Activated CD4-positive, alpha-beta memory T cell treated with anti-CD3 and anti-CD28 coated beads, Interleukin-2, amount 10 ng/mL, durations not matched to agents 7 days and 5 days (primary cell): Measurements from ENCODE around the gene DPYSL5. TPM values are rescaled to one million over a fixed set of nuclear protein-coding genes. Genes with fewer than 3 reads are reported as not detected.
"Not testable (repeated sequence)": the region's sequence is repeated elsewhere in the genome, so short reads cannot be mapped to it uniquely, and the experiment has no call there.

Experiments used
- CTCF ChIA-PET: fragments of 350-600 bp; sonication (Branson Sonifier 250); formaldehyde crosslinking; loops from one replicate; lab custom pipeline; 2021; ENCODE audit warnings: antibody characterized with exemption, inconsistent platforms; lab: Charles Lee
- POLR2A ChIA-PET: fragments of 350-600 bp; sonication (Branson Sonifier 250); formaldehyde crosslinking; loops from one replicate; lab custom pipeline; 2021; ENCODE audit warnings: antibody characterized with exemption; lab: Charles Lee
- DNase-seq: peaks from one replicate; pipeline ENCODE4 v3.0.0-alpha.2; 2020
- H3K27ac Mint-ChIP-seq: one replicate; pipeline ENCODE4 v1.8.0; 2021; ENCODE audit warnings: mild to moderate bottlenecking, mixed read lengths
- H3K27me3 Mint-ChIP-seq: one replicate; pipeline ENCODE4 v1.8.0; 2021; ENCODE audit warnings: mixed read lengths
- H3K36me3 Mint-ChIP-seq: one replicate; pipeline ENCODE4 v1.8.0; 2021; ENCODE audit warnings: low read depth, mixed read lengths
- H3K4me1 Mint-ChIP-seq: one replicate; pipeline ENCODE4 v1.8.0; 2021; ENCODE audit warnings: mixed read lengths
- H3K4me3 Mint-ChIP-seq: one replicate; pipeline ENCODE4 v1.8.0; 2021; ENCODE audit warnings: mild to moderate bottlenecking, mixed read lengths
- H3K9me3 Mint-ChIP-seq: one replicate; pipeline ENCODE4 v1.8.0; 2021; ENCODE audit warnings: mixed read lengths
- total RNA-seq, 2 experiments: library from RNA; stranded (reverse); gene quantifications; one replicate each; pipeline ENCODE4 v1.2.3, GENCODE V29; 2021

Gene DPYSL5
- total RNA-seq, 2 experiments from 2014 or later, result not detected

GRCh38 chr2:26870585-26871095 lies 22.7 kb downstream of the DPYSL5 start:
- Mint-ChIP-seq H3K36me3 (no peaks in the 10 kb centered on the region), H3K4me3 (no peak overlapping the region), H3K27me3 (peaks cover 23% of the 10 kb centered on the region), H3K4me1 (no peaks in the 10 kb centered on the region), H3K9me3 (no peaks in the 10 kb centered on the region), H3K27ac (no peak overlapping the region)
- DNase-seq, result no peak
- ChIA-PET POLR2A (no interaction called here), CTCF (interaction anchor here (1.5 kb wide), 1 partner anchor 24 kb away, joined by 8 read pairs; no protein-coding TSS in a partner anchor)

GRCh38 chr2:26873286-26873983 lies 25.5 kb downstream of the DPYSL5 start:
- no peaks in the 10 kb centered on the region for H3K4me1 Mint-ChIP-seq
- CTCF ChIA-PET, result no interaction called here

GRCh38 chr2:26874514-26874913 lies 26.6 kb downstream of the DPYSL5 start:
- ChIA-PET CTCF (interaction anchor here (1.3 kb wide), 1 partner anchor 28 kb away, joined by 4 read pairs; no protein-coding TSS in a partner anchor), POLR2A (no interaction called here)
- Mint-ChIP-seq H3K4me1 (no peaks in the 10 kb centered on the region), H3K36me3 (no peaks in the 10 kb centered on the region), H3K9me3 (no peaks in the 10 kb centered on the region), H3K27ac (no peak overlapping the region), H3K4me3 (no peak overlapping the region), H3K27me3 (peaks cover 24% of the 10 kb centered on the region)
- DNase-seq, result no peak

More at GRCh38 chr2:26873286-26873983, 25.5 kb downstream of the DPYSL5 start:
- Mint-ChIP-seq H3K4me3 (no peak overlapping the region), H3K9me3 (no peaks in the 10 kb centered on the region), H3K27ac (no peak overlapping the region), H3K27me3 (peaks cover 21% of the 10 kb centered on the region), H3K36me3 (no peaks in the 10 kb centered on the region)
- no peak for DNase-seq
- POLR2A ChIA-PET, result no interaction called here

GRCh38 chr2:26875065-26875634 lies 27.2 kb downstream of the DPYSL5 start:
- H3K4me3 Mint-ChIP-seq, result no peak overlapping the region
- no peaks in the 10 kb centered on the region for H3K9me3 Mint-ChIP-seq
- POLR2A ChIA-PET, result no interaction called here
- no peaks in the 10 kb centered on the region for H3K4me1 Mint-ChIP-seq
- DNase-seq, result no peak
- no peaks in the 10 kb centered on the region for H3K36me3 Mint-ChIP-seq
- no peak overlapping the region for H3K27ac Mint-ChIP-seq
- H3K27me3 Mint-ChIP-seq, result peaks cover 27% of the 10 kb centered on the region
- CTCF ChIA-PET, result interaction anchor here (1.3 kb wide), 1 partner anchor 29 kb away, joined by 4 read pairs; no protein-coding TSS in a partner anchor

- H3K4me1 Mint-ChIP-seq, result no peaks in the 10 kb centered on the region
- no peaks in the 10 kb centered on the region for H3K36me3 Mint-ChIP-seq
- no peak for DNase-seq
- POLR2A ChIA-PET, result no interaction called here
- H3K27me3 Mint-ChIP-seq, result peaks cover 31% of the 10 kb centered on the region
- CTCF ChIA-PET, result interaction anchor here (1.3 kb wide), 1 partner anchor 30 kb away, joined by 4 read pairs; no protein-coding TSS in a partner anchor
- no peaks in the 10 kb centered on the region for H3K9me3 Mint-ChIP-seq
- H3K27ac Mint-ChIP-seq, result no peak overlapping the region
- H3K4me3 Mint-ChIP-seq, result no peak overlapping the region
Measured at GRCh38 chr2:26875808-26876207, 27.9 kb downstream of the DPYSL5 start.

- CTCF ChIA-PET, result no interaction called here
- H3K36me3 Mint-ChIP-seq, result no peaks in the 10 kb centered on the region
- H3K4me1 Mint-ChIP-seq, result no peaks in the 10 kb centered on the region
- H3K27ac Mint-ChIP-seq, result no peak overlapping the region
- no peak overlapping the region for H3K4me3 Mint-ChIP-seq
- H3K27me3 Mint-ChIP-seq, result peaks cover 33% of the 10 kb centered on the region
- DNase-seq, result no peak
- no peaks in the 10 kb centered on the region for H3K9me3 Mint-ChIP-seq
- POLR2A ChIA-PET, result no interaction called here
Measured at GRCh38 chr2:26876260-26876659, 28.3 kb downstream of the DPYSL5 start.

- Mint-ChIP-seq H3K27me3 (peaks cover 30% of the 10 kb centered on the region), H3K27ac (no peak overlapping the region), H3K36me3 (no peaks in the 10 kb centered on the region), H3K9me3 (no peaks in the 10 kb centered on the region), H3K4me1 (no peaks in the 10 kb centered on the region), H3K4me3 (no peak overlapping the region)
- POLR2A ChIA-PET, result no interaction called here
- no peak for DNase-seq
- CTCF ChIA-PET, result no interaction called here
Measured at GRCh38 chr2:26877276-26877675, 29.3 kb downstream of the DPYSL5 start.

GRCh38 chr2:26880161-26880560 lies 32.2 kb downstream of the DPYSL5 start:
- Mint-ChIP-seq H3K9me3 (no peaks in the 10 kb centered on the region), H3K36me3 (no peaks in the 10 kb centered on the region), H3K27me3 (peaks cover 25% of the 10 kb centered on the region), H3K27ac (no peak overlapping the region), H3K4me1 (no peaks in the 10 kb centered on the region), H3K4me3 (no peak overlapping the region)
- ChIA-PET POLR2A (no interaction called here), CTCF (no interaction called here)
- DNase-seq, result no peak

- H3K36me3 Mint-ChIP-seq, result no peaks in the 10 kb centered on the region
- H3K27ac Mint-ChIP-seq, result no peak overlapping the region
- no peaks in the 10 kb centered on the region for H3K9me3 Mint-ChIP-seq
- H3K27me3 Mint-ChIP-seq, result peaks cover 25% of the 10 kb centered on the region
- CTCF ChIA-PET, result no interaction called here
- H3K4me1 Mint-ChIP-seq, result no peaks in the 10 kb centered on the region
- no peak for DNase-seq
- POLR2A ChIA-PET, result no interaction called here
- H3K4me3 Mint-ChIP-seq, result no peak overlapping the region
Measured at GRCh38 chr2:26880910-26881435, 33.0 kb downstream of the DPYSL5 start.

GRCh38 chr2:26882220-26882619 lies 34.3 kb downstream of the DPYSL5 start:
- POLR2A ChIA-PET, H3K27ac Mint-ChIP-seq, H3K9me3 Mint-ChIP-seq, H3K4me1 Mint-ChIP-seq, H3K4me3 Mint-ChIP-seq, CTCF ChIA-PET, H3K36me3 Mint-ChIP-seq, DNase-seq: not testable (repeated sequence)
- peaks cover 22% of the 10 kb centered on the region for H3K27me3 Mint-ChIP-seq

- H3K9me3 Mint-ChIP-seq, result no peaks in the 10 kb centered on the region
- H3K27me3 Mint-ChIP-seq, result peaks cover 27% of the 10 kb centered on the region
- DNase-seq, result no peak
- H3K4me3 Mint-ChIP-seq, result no peak overlapping the region
- ChIA-PET POLR2A (no interaction called here), CTCF (interaction anchor here (1.5 kb wide), 1 partner anchor 38 kb away, joined by 5 read pairs; no protein-coding TSS in a partner anchor)
- H3K36me3 Mint-ChIP-seq, result no peaks in the 10 kb centered on the region
- H3K4me1 Mint-ChIP-seq, result no peaks in the 10 kb centered on the region
- no peak overlapping the region for H3K27ac Mint-ChIP-seq
Measured at GRCh38 chr2:26883956-26884355, 36.0 kb downstream of the DPYSL5 start.

GRCh38 chr2:26884486-26884885 lies 36.6 kb downstream of the DPYSL5 start:
- H3K4me3 Mint-ChIP-seq, result no peak overlapping the region
- no peak overlapping the region for H3K27ac Mint-ChIP-seq
- ChIA-PET CTCF (interaction anchor here (1.5 kb wide), 1 partner anchor 38 kb away, joined by 5 read pairs; no protein-coding TSS in a partner anchor), POLR2A (no interaction called here)
- no peaks in the 10 kb centered on the region for H3K9me3 Mint-ChIP-seq
- no peaks in the 10 kb centered on the region for H3K4me1 Mint-ChIP-seq
- H3K36me3 Mint-ChIP-seq, result no peaks in the 10 kb centered on the region
- peaks cover 26% of the 10 kb centered on the region for H3K27me3 Mint-ChIP-seq
- DNase-seq, result no peak

- Mint-ChIP-seq H3K4me3 (no peak overlapping the region), H3K27me3 (peaks cover 22% of the 10 kb centered on the region), H3K27ac (no peak overlapping the region), H3K9me3 (no peaks in the 10 kb centered on the region), H3K36me3 (no peaks in the 10 kb centered on the region), H3K4me1 (no peaks in the 10 kb centered on the region)
- CTCF ChIA-PET, result no interaction called here
- no peak for DNase-seq
- POLR2A ChIA-PET, result no interaction called here
Measured at GRCh38 chr2:26885651-26886329, 37.9 kb downstream of the DPYSL5 start.
